ENCODE data around the gene RALGAPA1. TPM values are rescaled to one million over a fixed set of nuclear protein-coding genes. Genes with fewer than 3 reads are reported as not detected.
"Not testable (repeated sequence)": the region's sequence is repeated elsewhere in the genome, so short reads cannot be mapped to it uniquely, and the experiment has no call there.

The RALGAPA1 gene
- 57.8 to 64.5 TPM (median 58.2 TPM) in 3 replicates for total RNA-seq

DNA sequence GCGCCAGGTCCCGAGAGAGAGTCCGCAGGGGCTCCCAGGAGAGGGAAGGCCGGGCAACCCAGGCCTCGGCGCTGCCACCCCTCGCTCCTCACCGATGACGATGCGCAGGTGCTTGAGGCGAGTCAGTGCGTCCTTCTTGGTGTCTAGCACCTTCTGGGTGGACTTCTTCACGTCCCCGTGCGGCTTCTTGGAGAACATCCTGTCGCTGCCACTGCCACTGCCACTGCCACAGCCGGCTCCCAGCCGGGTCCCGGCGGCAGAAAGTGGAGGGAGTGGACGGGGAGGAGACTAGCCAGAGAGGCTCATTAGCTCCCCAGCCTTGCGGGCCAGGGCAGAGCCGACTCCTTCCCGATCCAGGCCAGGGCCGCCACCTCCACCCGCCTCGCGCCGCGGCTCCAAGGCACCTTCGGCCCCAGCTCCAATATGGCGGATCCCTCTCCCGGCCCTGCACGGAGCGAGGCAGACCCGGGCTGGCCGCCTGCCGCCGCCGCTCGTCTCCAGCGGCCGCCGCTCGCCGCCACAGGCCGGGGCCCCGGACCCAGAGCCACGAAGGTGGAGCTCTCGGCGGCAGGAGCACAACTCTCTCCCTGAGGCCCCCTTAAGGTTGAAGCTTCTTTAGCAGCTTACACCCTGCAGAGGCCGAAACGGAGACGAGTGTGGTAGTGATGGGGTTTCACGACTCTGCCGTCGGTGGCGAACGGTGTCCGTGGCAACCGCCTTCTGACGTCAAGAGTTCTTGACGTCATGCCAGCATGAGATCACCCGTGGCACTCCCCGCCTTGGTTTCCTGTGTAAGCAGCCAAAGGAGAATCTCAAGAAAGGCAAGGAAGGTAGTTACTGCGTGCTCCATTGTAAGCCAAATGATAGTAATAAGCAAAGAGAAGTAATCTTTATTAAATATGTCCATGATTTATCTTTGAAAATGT lies at the start of gene RALGAPA1:
RALGAPA1 (minus strand) TSS at position 658 of the 926 bp plus-strand sequence; CDS start at position 198, 460 bp downstream.
- not testable (repeated sequence) for H3K27me3 Mint-ChIP-seq (ENCODE audit: low read depth); H3K36me3 Mint-ChIP-seq; H3K9me3 Mint-ChIP-seq
- peak within 1 kb of the TSS; percentile 97 for H3K4me3 Mint-ChIP-seq
- H3K4me1 Mint-ChIP-seq: peaks cover 20% of the 10 kb centered on the region
- DNase-seq (ENCODE audit: low spot score in 2 of 2, unreplicated experiment in 2 of 2): peak; percentile 75 to 91
- H3K27ac Mint-ChIP-seq: peak within 1 kb of the TSS; percentile 99

DNA sequence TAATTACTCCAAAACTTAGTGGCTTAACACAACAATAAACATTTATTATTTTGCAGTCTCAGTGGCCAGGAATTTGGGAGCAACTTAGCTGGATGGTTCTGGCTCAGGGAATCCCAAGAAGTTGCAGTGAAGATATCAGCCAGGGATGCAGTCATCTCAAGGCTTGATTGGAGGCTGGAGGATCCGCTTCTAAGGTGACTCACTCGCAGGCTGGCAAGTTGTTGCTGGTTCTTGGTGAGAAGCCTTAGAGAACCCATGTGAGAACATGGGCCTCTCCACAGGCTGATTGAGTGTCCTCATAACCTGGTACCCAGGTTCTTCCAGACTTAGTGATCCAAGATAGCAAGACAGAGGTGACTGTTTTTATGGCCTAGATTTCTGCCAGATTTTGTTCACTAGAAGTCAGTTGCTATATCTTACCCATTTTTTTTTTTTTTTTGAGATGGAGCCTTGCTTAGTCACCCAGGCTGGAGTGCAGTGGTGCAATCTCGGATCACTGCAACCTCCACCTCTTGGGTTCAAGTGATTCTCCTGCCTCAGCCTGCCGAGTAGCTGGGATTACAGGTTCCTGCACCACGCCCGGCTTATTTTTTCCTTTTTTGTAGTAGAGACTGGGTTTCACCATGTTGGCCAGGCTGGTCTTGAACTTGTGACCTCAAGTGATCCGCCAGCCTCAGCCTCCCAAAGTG lies 49.6 kb upstream of the RALGAPA1 start:
- no peak overlapping the region for H3K4me3 Mint-ChIP-seq
- no peaks in the 10 kb centered on the region for H3K9me3 Mint-ChIP-seq
- H3K27ac Mint-ChIP-seq: no peak overlapping the region
- peaks cover 26% of the 10 kb centered on the region for H3K36me3 Mint-ChIP-seq
- H3K27me3 Mint-ChIP-seq (ENCODE audit: low read depth): no peaks in the 10 kb centered on the region
- no peak for DNase-seq (ENCODE audit: low spot score in 2 of 2, unreplicated experiment in 2 of 2)
- peaks cover 9% of the 10 kb centered on the region for H3K4me1 Mint-ChIP-seq
- TF ChIP-seq, protein P1, sequence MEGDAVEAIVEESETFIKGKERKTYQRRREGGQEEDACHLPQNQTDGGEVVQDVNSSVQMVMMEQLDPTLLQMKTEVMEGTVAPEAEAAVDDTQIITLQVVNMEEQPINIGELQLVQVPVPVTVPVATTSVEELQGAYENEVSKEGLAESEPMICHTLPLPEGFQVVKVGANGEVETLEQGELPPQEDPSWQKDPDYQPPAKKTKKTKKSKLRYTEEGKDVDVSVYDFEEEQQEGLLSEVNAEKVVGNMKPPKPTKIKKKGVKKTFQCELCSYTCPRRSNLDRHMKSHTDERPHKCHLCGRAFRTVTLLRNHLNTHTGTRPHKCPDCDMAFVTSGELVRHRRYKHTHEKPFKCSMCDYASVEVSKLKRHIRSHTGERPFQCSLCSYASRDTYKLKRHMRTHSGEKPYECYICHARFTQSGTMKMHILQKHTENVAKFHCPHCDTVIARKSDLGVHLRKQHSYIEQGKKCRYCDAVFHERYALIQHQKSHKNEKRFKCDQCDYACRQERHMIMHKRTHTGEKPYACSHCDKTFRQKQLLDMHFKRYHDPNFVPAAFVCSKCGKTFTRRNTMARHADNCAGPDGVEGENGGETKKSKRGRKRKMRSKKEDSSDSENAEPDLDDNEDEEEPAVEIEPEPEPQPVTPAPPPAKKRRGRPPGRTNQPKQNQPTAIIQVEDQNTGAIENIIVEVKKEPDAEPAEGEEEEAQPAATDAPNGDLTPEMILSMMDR (IDR thresholded peaks at IDR 0.05; ENCODE audit: unreplicated experiment): no peak

DNA sequence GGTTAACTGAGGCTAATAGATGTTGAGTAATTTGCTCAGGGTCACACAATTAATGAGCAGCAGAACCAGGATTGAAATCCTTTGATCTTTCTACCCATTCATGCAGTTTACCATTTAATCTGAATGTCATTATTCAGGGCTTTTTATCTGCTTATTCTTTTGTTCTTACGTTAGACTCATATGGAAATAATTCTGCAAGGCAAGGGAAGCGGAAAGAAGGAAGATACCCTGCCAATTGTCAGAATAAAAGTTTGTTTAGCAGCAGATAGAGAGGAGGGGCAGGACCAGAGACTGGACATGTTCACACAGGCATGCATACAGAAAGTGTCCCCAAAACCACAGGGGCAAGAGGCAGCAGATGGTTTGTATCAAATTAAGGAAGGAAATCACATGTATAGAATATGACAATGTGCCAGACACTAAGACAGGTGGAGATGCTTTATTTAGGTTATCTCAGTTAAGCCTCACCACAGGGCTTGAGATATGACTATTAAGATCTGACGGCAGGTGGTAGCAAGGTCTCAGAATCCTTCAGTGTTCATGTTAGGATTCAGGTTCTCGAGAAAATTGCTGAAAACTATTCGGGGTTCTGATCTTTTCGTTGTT lies 46.9 kb upstream of the RALGAPA1 start:
- DNase-seq (ENCODE audit: low spot score in 2 of 2, unreplicated experiment in 2 of 2): no peak
- TF ChIP-seq, protein P1 (IDR thresholded peaks at IDR 0.05; ENCODE audit: unreplicated experiment): no peak
- no peaks in the 10 kb centered on the region for H3K27me3 Mint-ChIP-seq (ENCODE audit: low read depth)
- H3K27ac Mint-ChIP-seq: no peak overlapping the region
- H3K9me3 Mint-ChIP-seq: peaks cover 14% of the 10 kb centered on the region
- peaks cover 7% of the 10 kb centered on the region for H3K4me1 Mint-ChIP-seq
- no peak overlapping the region for H3K4me3 Mint-ChIP-seq
- peaks cover 29% of the 10 kb centered on the region for H3K36me3 Mint-ChIP-seq

DNA sequence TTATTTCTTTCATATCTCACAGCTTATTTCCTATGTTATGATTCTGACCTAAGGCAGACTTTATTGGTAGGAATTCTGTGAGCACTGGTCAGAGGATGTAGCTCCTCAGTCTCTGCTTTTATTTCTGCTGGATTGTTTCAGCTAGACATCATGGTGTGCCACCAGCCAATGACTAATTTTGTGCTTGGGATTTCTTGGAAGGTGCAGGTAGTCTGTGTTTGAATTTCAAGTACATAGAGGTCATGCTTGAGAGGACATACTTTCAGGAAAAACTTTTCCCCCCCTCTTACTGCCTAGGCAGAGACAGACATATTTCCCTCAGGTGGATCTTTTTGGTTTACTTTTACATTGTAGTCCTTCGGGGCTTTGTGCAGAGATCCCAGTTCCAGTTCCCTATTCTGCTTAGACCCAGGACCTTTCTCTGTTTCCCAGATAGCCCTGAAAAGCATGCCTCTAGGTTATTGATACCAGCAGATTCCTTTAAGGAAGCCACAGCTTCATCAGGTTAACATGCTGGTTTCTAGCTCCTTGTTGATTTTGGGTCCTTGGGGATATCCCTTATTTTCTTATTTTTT lies 45.7 kb upstream of the RALGAPA1 start:
- no peak for DNase-seq (ENCODE audit: low spot score in 2 of 2, unreplicated experiment in 2 of 2)
- Mint-ChIP-seq H3K36me3 (peaks cover 37% of the 10 kb centered on the region), H3K27ac (no peak overlapping the region), H3K27me3 (ENCODE audit: low read depth) (no peaks in the 10 kb centered on the region), H3K4me1 (peaks cover 7% of the 10 kb centered on the region), H3K9me3 (peaks cover 16% of the 10 kb centered on the region), H3K4me3 (no peak overlapping the region)
- TF ChIP-seq, protein P1 (IDR thresholded peaks at IDR 0.05; ENCODE audit: unreplicated experiment): no peak

DNA sequence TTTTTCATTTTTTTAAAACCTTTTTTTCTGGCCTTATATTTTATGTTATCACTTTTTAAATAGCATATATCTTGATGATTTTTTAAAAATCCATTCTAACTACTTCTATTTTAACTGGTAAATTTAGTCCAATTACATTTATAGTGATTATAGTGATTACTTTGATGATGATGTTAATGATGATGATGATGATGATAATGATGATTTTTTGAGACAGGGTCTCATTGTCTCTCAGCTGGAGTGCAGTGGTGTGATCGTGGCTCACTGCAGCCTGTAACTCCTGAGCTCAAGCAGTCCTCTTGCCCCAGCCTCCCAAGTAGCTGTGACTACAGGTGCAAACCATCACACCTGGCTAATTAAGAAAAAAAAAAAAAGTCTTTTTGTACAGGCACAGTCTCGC lies 44.1 kb upstream of the RALGAPA1 start:
- peaks cover 38% of the 10 kb centered on the region for H3K36me3 Mint-ChIP-seq
- peaks cover 7% of the 10 kb centered on the region for H3K4me1 Mint-ChIP-seq
- TF ChIP-seq, protein P1 (IDR thresholded peaks at IDR 0.05; ENCODE audit: unreplicated experiment): no peak
- H3K27ac Mint-ChIP-seq: no peak overlapping the region
- DNase-seq (ENCODE audit: low spot score in 2 of 2, unreplicated experiment in 2 of 2): no peak
- H3K27me3 Mint-ChIP-seq (ENCODE audit: low read depth): no peaks in the 10 kb centered on the region
- peaks cover 16% of the 10 kb centered on the region for H3K9me3 Mint-ChIP-seq
- no peak overlapping the region for H3K4me3 Mint-ChIP-seq

Measured in mesothelial cell of epicardium (in vitro differentiated cells).